GM21367 (cell line): ENCODE results near the gene GRAMD2A.

Experiments used
- ATAC-seq: cut with Tn5 transposase; IDR thresholded peaks from one replicate; pipeline ENCODE4 v1.9.1; 2021; ENCODE audit not compliant: unreplicated experiment

The GRAMD2A gene

DNA sequence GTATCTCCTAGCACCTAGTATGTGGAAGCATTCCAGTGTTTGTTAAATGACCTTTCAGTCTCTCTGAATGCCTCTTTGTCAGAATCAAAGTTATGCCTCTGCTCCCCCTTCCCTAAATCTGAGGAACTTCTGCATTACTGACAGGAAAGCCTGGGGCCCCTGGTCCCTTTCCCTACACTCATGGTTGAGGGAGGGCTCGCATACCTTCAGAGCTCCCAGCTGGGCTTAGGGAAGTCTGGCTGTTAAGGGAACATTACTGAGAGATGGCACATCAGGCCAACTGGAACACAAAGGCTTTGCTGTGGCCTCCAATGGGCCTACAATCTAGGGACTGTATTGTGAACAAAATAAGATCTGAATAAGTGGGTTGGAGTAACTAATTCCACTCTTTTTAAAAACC, 23.1 kb upstream of the GRAMD2A start:
- ATAC-seq, result no peak

DNA sequence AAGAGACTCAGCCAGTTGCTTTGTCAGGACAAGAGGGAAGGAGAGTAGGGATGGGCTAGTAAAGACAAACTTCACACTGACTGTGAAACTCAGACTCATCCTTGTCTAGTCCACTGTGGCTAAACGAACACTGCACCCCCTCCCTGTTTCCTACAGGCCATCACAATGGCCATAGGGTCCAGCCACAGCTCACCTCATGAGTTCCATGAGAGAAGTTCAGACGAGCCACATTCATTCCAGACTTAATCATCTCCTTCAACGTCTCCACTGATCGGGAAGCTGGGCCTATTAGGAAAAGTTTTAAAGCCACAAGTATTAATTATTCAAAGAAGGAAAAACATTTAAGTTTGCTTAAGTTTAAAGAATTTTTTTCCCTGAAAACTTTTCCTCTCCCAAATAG, 19.6 kb upstream of the GRAMD2A start:
- no peak for ATAC-seq

DNA sequence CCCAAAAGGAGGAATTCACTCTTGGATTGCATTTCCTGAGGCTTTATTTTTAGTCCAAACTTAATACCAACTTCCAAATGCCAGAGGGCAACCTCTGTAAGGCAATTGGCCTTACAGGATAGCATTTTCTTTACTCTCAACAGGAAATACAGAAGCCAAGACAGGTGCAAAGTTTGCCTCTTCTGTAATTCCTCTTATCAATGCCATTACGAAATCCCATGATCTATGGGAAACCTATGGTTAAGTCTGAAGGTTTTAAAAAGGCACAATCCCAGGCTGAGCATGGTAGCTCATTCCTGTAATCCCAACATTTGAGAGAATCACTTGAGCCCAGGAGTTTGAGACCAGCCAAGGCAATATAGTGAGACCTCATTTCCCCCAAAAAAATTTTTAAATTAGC, 18.5 kb upstream of the GRAMD2A start:
- ATAC-seq, result no peak

DNA sequence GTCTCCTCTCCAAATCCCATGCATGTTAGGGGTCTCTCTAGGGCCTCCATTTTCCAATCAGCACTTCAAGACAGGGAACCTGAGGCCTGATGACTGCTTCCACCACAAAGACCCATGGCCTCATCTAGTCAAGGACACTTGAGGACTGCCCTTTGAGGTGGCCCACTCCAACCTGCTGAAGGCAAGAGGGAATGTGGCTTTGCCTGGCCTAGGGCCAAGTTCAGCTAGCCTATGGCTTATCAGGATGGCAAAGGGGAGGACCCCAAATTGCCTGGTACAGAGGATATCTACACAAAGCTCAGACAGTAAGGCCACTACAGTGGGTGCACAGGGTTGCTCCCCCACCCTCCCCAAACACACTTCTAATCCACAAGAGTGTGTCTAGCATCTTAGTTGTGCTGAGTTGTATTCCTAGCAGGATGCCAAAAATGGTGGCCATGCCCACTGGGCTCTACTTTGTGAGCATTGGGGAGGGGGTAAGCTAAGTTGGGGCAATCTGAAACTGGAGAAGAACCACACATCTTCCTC, 10.0 kb upstream of the GRAMD2A start:
- no peak for ATAC-seq

DNA sequence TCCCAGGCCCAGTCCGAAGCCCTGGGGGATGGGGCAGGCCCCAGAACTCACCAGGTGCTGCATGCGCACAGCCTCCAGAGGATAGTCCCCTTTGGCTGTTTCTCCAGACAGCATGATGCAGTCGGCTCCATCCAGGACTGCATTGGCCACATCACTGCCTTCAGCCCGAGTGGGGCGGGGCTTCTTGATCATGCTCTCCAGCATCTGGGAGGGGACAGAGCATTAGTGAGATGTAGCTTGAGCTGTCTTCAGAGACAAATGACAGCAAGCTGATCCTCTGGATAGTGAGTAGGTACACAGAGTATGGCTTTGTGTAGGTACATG, 9.1 kb upstream of the GRAMD2A start:
- ATAC-seq, result no peak

DNA sequence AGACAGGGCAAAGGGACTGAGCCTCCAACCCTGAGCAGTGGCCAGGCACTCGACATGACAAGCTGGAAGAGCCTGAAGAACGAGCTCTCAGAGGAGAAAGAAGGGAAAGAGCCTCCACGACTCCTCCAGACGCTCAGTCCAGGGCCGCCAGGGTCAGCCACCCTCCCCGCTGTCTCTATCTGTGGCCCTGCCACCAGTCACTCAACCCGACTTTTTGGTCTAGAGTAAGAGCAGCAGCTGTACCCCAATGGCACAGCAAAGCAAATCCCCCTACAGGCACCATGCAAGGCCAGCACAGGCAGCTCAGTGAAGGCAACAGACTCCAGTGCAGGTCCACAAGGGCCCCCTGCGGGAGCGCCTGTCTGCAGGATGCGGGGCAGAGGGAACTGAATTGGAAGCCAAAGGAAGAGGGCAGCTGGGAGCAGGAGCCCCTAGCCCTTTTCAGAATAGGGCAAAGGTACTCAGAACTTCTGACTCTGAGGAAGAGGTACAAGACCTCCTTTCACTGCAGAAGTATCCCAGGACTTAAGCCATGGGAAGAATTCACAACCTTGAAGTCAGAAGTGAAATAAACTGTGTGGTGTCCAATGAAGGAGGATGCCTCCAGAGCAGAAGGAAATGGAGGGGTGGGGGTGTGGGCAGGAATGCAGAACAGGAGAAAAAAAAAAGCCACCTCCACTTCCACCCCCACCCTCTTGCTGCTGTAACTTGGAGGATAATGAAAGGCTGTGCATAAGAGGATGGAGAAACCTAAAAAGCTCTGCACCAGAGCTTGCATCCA, 8.5 kb upstream of the GRAMD2A start:
- no peak for ATAC-seq

DNA sequence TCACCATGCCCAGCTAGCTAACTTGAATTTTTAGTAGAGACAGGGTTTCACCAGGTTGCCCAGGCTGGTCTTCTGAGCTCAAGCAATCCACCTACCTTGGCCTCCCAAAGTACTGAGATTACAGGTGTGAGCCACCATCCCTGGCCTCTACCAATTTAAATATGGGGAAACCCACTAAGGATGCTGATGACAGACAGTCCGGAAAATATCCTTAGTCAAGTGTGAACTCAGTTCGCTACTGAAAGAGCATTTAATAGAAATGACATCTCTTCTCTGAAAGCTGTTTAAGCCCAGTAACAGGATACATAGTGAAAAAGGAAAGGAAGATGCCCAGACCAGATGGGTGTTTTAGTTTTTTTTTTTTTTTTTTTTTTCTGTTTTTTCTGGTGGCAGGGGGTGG, 7.7 kb upstream of the GRAMD2A start:
- ATAC-seq, result no peak

DNA sequence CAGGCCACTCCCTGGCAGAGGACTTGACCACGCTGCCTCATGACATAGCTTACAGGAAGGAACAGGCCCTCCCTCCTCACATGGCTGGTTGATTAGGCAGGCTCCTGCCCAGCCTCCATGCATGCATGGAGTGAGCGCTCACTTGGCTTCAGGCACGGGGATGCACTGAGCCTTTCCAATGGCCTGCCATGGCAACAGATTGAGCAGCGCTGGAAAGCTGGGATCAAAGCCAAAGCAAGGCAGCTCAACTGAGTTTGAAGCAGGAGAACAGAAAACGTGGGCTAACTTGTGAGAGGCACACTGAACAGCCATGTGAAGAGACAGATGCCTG, 5.9 kb upstream of the GRAMD2A start:
- no peak for ATAC-seq

DNA sequence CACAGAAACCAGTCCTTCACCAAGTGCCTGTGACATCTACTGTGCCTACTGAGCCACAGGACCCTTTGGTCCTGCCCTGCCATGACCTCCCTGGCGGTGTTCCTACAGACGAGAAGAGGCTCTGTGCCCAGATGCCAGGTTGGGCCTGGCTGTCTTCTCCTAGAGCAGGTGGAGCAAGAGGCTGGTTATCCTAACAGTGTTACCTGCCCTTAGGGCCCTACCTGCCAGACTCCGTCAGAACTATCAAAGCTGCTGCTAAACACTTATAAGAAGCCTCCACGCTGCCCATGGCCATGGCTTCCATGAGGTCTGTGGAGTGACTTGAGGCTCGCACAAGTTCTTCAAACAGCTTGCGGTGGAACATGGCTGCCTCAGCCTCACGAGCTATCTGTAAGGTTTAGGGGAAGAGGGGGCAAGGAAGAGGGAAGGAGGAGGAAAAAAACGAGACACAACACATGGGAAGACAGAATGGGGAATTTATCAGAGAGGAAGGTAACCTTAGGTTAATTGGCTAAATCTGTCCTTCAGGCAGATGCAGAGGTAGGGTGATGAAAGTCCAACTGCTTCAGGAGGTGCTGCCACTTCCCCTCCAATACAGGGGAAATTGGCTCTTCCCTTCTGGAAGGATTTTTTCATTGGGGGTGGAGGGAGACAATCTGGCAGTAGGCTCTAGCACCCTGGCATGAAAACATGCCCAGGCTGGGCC, 5.4 kb upstream of the GRAMD2A start:
- ATAC-seq, result no peak

DNA sequence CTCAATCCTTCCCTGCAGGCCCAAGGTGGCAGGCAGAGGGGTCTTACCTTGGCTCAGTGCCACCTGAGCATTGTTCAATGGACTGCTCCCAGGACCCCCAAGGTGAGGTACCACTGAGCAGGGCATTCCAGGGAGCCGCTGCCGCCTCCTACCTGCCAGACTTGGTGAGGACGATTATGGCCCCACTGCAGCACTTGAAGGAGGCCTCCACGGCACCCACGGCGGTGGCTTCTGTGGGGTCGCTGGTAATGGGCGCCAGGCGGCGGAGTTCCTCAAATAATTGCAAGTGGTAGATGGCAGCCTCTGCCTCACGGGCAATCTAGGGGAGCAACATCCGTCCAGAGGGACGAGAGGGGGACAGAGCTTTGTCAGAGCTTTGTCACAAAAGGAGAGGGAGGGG, 4.7 kb upstream of the GRAMD2A start:
- ATAC-seq, result no peak

DNA sequence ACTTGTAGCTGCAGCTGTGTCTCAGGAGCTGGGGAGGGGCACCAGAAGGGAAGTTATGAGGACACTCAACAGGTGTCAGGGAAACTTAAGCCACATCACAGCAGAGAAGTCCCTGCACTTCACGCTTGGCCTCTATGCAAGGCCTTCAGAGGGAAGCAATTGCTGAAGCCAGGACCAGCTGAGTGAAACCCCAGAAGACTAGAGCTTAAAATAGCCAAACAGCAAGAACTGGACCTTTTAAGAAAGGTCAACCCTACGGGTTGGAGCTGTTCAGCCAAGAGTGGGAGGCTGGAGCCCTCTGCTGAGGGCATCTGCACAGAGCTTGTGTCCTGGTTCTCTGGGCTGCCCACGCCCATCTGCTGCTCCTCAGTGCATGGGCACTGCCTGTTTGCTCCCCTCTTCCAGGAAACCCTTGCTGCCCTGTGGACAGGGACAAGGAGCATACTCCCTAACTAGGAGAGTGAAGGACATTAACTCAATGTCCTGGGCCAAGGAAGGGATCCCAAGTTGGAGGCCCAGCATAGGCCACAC, 3.9 kb upstream of the GRAMD2A start:
- ATAC-seq, result no peak

DNA sequence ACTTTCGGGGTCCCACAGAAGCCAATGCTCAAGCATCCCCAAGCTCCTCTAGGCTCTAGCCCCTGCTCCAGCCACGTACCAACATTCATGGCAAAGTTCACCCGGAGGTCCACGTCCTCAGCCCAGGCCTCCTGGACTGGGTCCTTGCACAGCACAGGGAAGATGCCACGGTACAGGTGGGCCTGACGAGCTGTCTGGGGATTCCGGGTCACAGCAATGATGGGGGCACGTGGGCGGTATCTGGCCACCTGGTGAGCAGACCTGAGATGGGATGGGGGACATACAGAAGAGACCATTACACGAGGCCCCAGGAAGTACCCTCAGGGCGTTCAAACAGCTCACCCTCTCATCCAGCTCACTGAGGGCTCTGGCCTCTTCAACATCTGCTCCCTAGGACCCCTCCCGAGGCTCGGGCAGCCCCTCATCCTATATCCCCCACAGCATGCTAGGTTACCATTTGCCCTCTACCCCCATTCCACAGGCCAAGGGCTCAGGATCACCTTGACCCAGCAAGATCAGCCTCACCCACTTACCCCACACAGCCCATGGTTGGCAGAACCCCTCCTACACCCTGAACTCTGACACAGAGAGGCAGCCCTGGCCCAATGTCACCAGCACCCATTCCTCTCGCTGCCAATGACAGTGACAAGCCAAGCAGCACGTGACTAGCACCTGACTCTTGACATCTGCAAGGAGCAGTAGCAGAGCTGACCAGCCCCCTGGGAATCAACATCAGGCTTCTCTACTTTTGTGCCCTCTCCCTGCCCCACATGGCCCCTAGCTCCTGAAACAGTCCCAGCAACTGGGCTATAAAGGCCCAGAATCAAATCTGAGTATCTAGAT, 3.0 kb upstream of the GRAMD2A start:
- ATAC-seq, result no peak

DNA sequence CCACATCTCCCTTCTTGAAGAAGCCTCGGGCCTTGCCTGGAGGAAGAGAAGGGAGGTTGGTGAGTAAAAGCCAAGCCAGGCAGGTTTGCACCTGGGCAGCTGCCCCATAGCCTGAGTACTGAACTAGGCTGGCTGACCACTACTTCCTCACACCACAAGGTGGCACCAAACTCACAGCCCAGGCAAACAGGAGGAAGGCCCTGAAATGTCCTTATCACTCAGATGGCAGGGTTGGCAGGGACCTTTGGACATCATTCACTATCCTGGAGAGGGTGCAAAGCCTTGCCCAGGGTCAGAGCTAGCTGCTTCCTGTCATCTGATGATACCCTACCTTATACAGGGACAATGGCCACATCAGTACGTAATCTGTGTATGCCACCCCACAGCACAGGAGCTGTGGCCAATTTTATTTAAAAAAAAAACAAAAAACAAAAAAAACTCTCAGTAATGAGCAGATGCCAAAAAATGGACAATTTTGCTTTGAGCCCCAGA, 2.2 kb upstream of the GRAMD2A start:
- ATAC-seq, result no peak

DNA sequence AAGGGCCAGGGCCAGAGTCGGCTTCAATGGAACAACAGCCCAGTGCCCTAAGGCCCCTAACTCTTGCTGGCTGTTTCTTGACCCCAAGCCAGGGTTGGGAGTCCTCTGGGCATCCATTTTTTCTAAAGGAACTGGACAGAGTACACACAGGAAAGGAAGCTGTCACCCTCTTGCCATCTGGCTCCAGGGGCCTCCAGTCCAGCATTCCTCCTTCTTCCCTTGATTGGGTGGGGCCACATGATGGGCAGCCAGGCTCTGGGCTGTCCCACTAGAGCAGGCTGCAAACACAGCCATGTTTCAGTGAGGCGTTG, 1.6 kb upstream of the GRAMD2A start:
- ATAC-seq, result no peak

DNA sequence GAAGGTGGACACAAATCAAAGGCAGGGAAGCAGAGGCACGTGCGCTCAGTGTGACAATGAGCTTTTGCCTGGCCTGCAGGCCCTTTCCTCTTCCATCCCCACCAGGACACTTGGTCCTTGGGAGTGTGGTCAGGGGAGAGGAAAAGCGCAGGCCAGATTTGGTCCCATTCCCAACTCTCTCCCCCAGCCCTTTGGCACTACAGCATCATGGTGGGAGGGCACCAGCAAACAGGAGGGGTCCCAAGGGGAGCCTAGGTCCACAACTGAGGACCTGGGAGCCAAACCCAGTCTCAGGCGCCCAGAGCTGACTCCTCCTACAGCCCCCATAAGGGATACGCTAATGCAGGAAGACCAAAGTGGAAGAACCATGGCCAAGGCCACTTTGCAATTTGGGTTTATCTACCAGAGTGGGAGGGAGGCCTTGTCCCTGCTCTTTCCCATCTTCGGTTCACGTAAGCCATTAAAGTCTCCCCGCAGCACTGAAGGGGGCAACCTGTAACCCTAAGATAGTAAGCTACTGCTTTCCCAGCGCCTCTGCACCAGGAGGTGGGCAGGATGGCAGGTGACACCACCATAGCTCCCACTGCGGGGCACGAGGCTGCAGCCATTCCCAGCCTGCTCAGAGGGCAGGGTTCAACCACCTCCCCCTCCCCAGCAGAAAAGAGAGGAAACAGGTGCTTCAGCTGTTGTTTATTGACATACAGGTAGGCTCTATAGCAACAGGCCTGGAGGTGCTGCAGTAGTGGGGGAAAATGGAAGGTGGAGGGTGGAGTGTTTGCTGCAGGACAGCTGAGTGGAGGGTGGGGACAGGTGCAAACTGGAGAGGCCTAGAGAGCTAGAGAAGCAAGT, 993 bp upstream of the GRAMD2A start:
- no peak for ATAC-seq

DNA sequence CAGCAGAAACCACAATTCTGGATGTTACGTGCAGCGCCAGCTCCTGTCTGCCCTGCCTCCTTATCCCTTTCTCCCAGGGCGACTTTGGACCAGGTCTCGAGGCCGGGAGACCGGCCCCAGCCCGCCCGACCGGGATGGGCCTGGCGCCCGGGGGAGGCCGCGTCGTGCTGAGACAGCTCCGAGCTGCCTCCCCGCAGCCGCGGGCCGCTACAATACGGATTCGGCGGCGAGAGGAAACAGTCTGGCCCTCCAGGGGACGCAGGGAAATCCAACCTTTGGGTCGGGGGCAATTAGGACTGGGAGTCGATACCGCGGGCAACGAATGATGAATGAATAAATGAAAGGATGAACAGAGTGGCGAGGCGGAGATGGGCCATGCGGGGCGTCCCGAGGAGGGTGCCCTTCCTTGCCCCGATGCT, 537 bp downstream of the GRAMD2A start:
- no peak for ATAC-seq

DNA sequence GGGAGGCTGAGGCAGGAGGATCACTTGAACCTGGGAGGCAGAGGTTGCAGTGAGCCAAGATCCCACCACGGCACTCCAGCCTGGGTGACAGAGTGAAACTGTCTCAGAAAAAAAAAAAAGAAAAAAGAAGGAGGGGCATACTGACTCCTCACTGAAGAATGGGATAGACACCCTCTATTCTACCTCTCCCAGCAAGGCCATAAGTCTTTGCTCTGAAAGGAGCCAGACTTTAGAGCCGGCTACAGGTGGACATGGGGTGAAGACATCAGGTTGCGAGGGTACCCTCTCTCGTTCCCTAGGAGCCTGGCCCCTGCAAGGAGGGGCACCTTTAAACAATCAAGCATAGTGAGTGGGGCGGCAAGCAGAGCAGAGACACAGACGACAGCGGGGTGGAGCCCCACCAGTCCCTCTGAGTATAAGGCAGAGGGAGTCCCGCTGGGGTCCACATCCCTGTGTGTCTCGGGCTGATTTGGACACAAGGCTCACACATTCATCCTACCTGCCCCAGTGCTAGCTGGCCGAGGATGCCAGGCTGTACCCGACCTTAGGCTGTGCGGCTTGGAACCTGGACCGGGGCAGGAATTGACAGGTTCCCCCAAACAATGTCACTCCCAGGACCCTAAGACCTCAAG, 1.1 kb downstream of the GRAMD2A start:
- ATAC-seq, result no peak

DNA sequence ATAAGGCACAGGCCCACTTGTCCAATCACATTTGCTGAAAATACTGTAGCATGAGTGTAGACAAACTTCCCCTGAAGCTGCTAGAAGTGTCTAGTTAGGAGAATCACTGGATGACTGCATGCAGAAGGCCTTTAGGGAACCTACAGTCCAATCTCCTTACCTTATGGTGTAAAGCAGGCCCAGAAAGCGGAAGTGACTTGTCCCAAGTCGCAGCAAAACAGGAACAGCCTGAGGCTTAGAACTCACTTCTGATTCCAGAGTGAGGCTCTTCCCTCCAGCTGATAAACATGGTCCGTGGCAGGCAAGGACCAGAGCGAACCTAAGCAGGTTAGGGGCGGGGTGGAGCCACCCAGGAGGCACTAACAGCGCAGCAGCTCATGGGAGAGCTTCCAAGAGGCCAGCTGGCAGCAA, 2.5 kb downstream of the GRAMD2A start:
- ATAC-seq, result no peak

DNA sequence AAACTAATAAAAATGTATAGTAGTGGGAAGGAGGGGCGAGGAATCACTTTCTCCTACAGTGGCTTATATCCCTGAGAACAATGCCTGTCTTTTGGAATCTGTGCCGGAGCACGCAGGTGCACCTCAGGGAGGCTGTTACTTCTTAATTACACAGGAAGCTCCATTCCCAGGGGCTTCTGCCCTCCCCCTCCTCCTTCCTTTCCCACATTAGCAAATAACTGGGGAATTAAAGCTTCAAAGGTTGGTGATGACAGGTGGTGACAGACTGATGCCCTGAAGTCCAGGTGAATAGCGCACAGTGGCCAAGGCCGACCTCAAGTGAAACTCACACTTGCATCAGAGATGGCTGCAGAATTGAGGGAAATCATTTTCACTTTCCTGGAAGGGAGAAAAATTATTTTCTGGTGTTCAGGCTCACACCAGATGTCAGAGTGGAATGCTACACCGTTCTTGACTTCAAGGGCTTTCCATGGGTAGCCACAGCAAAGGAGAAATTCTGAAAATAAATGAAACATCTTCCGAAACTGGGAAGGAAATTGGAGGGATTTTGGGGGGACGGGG, 3.7 kb downstream of the GRAMD2A start:
- no peak for ATAC-seq

DNA sequence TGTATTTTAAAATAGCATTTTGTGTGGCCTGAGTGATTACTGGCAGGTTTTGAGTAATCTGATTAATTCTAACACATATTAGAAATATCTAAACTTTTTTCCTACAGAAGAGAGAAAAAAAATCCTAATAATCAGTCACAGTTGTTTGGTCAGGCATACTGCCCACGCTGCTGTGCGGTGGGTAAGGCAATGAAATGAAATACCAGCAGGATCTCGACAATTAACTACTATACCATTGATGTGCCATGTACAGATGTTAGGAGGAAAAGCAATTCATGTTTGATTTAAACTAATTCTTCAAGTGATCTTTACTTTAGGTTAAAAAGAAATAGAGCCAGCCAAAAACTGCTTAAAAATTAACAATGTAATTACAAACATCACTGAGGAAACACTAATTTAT, 5.2 kb downstream of the GRAMD2A start:
- no peak for ATAC-seq
